K562 (cell line): ENCODE data around the gene MCU. TPM values are rescaled to one million over a fixed set of nuclear protein-coding genes. Genes with fewer than 3 reads are reported as not detected.

ENCODE experiments used
- E2F5 ChIP-seq: sonication (generic); formaldehyde crosslinking; IDR thresholded peaks from 2 replicates; pipeline ENCODE4 v1.8.0; 2022; ENCODE audit warnings: mild to moderate bottlenecking, missing genetic modification reagents
- ELF4 ChIP-seq: fragments of 450-650 bp; formaldehyde crosslinking; IDR thresholded peaks from 2 replicates; pipeline ENCODE4 v1.4.0; 2022; ENCODE audit warnings: missing genetic modification characterization
- ETS1 ChIP-seq: conservative IDR thresholded peaks from 2 replicates; pipeline ENCODE4 v1.6.1; 2011; ENCODE audit warnings: low read depth, mild to moderate bottlenecking, low read length; ENCODE audit not compliant: control insufficient read depth
- HIVEP1 ChIP-seq: fragments of 250-450 bp; sonication (Bioruptor Pico); IDR thresholded peaks from 2 replicates; pipeline ENCODE4 v1.4.0; 2020; ENCODE audit warnings: mild to moderate bottlenecking
- IFI16 ChIP-seq: fragments of 250-450 bp; sonication (Bioruptor Pico); IDR thresholded peaks from 2 replicates; pipeline ENCODE4 v2.1.2; 2022; ENCODE audit warnings: mild to moderate bottlenecking, inconsistent platforms
- MBD2 ChIP-seq: sonication (generic); IDR thresholded peaks from 2 replicates; pipeline ENCODE4 v1.6.1; 2016; ENCODE audit warnings: low read depth, borderline replicate concordance
- NFYB ChIP-seq: IDR thresholded peaks from 2 replicates; pipeline ENCODE4 v1.6.1; 2011; ENCODE audit warnings: mild to moderate bottlenecking, moderate library complexity; ENCODE audit not compliant: insufficient read length; ENCODE audit errors: extremely low read depth
- POLR2AphosphoS5 ChIP-seq: IDR thresholded peaks from 2 replicates; pipeline ENCODE4 v1.6.1; 2011; ENCODE audit warnings: mild to moderate bottlenecking, low read depth, low read length, moderate library complexity; ENCODE audit not compliant: control insufficient read depth, insufficient read depth
- POLR2G ChIP-seq: fragments of 200-400 bp; formaldehyde crosslinking; IDR thresholded peaks from 2 replicates; pipeline ENCODE4 v1.6.1; 2017; ENCODE audit warnings: low read depth, mild to moderate bottlenecking, antibody characterized with exemption, low read length, moderate library complexity
- PTRF ChIP-seq: fragments of 450-650 bp; IDR thresholded peaks from 2 replicates; pipeline ENCODE4 v1.6.1; 2016; ENCODE audit warnings: mild to moderate bottlenecking, missing genetic modification characterization, missing compliant biosample characterization
- SMARCA5 ChIP-seq: fragments of 450-650 bp; IDR thresholded peaks from 2 replicates; pipeline ENCODE4 v1.6.1; 2016
- ZFP36 ChIP-seq: fragments of 150-350 bp; IDR thresholded peaks from 2 replicates; pipeline ENCODE4 v1.6.1; 2018; ENCODE audit warnings: low read length, low read depth; ENCODE audit not compliant: partially characterized antibody
- ZNF121 ChIP-seq: sonication (generic); formaldehyde crosslinking; conservative IDR thresholded peaks from 2 replicates; pipeline ENCODE4 v1.8.0; 2022; ENCODE audit warnings: missing genetic modification reagents
- ZNF589 ChIP-seq: fragments of 200-800 bp; sonication (Bioruptor generic); IDR thresholded peaks from 2 replicates; pipeline ENCODE4 v1.6.1; 2016; ENCODE audit warnings: low read depth, missing genetic modification characterization, missing compliant biosample characterization
- ZNF696 ChIP-seq: fragments of 250-450 bp; sonication (Bioruptor Pico); conservative IDR thresholded peaks from 2 replicates; pipeline ENCODE4 v1.4.0; 2020; ENCODE audit warnings: mild to moderate bottlenecking, moderate library complexity
- ZNF77 ChIP-seq: fragments of 250-450 bp; sonication (Bioruptor Pico); IDR thresholded peaks from 2 replicates; pipeline ENCODE4 v1.5.0; 2020
- polyA plus RNA-seq, 8 experiments: library from polyadenylated mRNA; depleted of rRNA in 4 of 8; stranded (reverse) in 5 of 8; unstranded in 3 of 8; fragments of >200 nt; fragmentation: Nextera tagmentation in 2 of 8; fragmentation: Illumina TruSeq in 1 of 8; extraction: Ambion mirVana in 2 of 8; extraction: Trizol in 1 of 8; gene quantifications; 2 replicates each; pipeline versions ENCODE4 v1.2.1 to v1.2.3, GENCODE V29; 2011 to 2014; ENCODE audit warnings: inconsistent platforms in 1 of 8, missing spikeins in 1 of 8
- total RNA-seq, 7 experiments: library from RNA; depleted of rRNA in 6 of 7; stranded (reverse); fragments of >200 nt in 6 of 7; fragmentation: Illumina TruSeq in 2 of 7; extraction: Trizol in 2 of 7; gene quantifications; 2 replicates each; pipeline versions ENCODE4 v1.2.1 to v1.2.3, GENCODE V29; 2011 to 2021; ENCODE audit warnings: low replicate concordance in 1 of 7
- TF ChIP-seq, protein P1 (sequence below): sonication (generic); formaldehyde crosslinking; IDR thresholded peaks from 2 replicates; pipeline ENCODE4 v1.8.1; 2023; ENCODE audit warnings: mild to moderate bottlenecking, missing genetic modification reagents
- TF ChIP-seq, protein P2 (sequence below): fragments of 250-450 bp; sonication (Bioruptor Pico); IDR thresholded peaks from 2 replicates; pipeline ENCODE4 v1.4.0; 2020
- TF ChIP-seq, protein P3 (sequence below): fragments of 450-650 bp; conservative IDR thresholded peaks from 2 replicates; pipeline ENCODE4 v1.6.1; 2016; ENCODE audit warnings: missing genetic modification characterization, low read depth, mild to moderate bottlenecking, control low read depth, missing compliant biosample characterization
- TF ChIP-seq, protein P4 (sequence below): IDR thresholded peaks from 2 replicates; pipeline ENCODE4 v1.6.1; 2011; ENCODE audit warnings: borderline replicate concordance, low read depth, mild to moderate bottlenecking, moderate library complexity, low read length; ENCODE audit not compliant: insufficient read depth, poor library complexity, severe bottlenecking

Gene MCU
- total and polyA plus RNA-seq, 9 of the 15 experiments (the other 6 are each of a cell fraction or from before 2014, with no cell fraction given) = 8.2 to 88.8 (median 21.3) TPM

DNA sequence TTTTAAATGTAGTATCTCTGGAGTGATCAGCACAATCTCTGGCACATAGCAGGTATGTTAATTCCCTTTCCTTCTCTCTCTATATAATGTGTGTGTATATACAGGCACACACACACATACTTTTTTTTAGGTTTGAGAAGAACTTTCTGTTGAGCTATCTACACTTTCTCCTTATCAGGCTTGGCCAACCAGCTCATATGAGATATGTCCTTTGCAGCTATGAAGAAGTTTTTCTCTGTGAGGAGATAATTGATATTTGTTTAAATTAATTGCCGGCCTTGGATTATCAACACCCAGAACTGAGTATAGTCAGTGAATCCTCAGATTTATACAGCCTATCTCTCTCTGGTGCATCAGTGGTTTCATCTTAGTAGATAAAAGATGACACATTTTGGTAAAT, 2.3 kb upstream of the MCU start (continued):
- TF ChIP-seq, protein P1, sequence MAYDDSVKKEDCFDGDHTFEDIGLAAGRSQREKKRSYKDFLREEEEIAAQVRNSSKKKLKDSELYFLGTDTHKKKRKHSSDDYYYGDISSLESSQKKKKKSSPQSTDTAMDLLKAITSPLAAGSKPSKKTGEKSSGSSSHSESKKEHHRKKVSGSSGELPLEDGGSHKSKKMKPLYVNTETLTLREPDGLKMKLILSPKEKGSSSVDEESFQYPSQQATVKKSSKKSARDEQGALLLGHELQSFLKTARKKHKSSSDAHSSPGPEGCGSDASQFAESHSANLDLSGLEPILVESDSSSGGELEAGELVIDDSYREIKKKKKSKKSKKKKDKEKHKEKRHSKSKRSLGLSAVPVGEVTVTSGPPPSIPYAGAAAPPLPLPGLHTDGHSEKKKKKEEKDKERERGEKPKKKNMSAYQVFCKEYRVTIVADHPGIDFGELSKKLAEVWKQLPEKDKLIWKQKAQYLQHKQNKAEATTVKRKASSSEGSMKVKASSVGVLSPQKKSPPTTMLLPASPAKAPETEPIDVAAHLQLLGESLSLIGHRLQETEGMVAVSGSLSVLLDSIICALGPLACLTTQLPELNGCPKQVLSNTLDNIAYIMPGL (CRISPR knock-in tag) = no peak
- TF ChIP-seq POLR2G (no peak), ZNF696 (CRISPR knock-in tag) (no peak), POLR2AphosphoS5 (no peak), PTRF (tag) (no peak), SMARCA5 (no peak), NFYB (no peak), MBD2 (no peak), E2F5 (CRISPR knock-in tag) (no peak), HIVEP1 (CRISPR knock-in tag) (no peak), IFI16 (CRISPR knock-in tag) (no peak), ELF4 (CRISPR knock-in tag) (no peak), ZFP36 (no peak), ZNF77 (no peak), ETS1 (no peak), ZNF589 (CRISPR knock-in tag) (no peak), ZNF121 (CRISPR knock-in tag) (no peak)
- TF ChIP-seq, protein P2, sequence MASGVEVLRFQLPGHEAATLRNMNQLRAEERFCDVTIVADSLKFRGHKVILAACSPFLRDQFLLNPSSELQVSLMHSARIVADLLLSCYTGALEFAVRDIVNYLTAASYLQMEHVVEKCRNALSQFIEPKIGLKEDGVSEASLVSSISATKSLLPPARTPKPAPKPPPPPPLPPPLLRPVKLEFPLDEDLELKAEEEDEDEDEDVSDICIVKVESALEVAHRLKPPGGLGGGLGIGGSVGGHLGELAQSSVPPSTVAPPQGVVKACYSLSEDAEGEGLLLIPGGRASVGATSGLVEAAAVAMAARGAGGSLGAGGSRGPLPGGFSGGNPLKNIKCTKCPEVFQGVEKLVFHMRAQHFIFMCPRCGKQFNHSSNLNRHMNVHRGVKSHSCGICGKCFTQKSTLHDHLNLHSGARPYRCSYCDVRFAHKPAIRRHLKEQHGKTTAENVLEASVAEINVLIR (CRISPR knock-in tag) = no peak
- TF ChIP-seq, protein P3, sequence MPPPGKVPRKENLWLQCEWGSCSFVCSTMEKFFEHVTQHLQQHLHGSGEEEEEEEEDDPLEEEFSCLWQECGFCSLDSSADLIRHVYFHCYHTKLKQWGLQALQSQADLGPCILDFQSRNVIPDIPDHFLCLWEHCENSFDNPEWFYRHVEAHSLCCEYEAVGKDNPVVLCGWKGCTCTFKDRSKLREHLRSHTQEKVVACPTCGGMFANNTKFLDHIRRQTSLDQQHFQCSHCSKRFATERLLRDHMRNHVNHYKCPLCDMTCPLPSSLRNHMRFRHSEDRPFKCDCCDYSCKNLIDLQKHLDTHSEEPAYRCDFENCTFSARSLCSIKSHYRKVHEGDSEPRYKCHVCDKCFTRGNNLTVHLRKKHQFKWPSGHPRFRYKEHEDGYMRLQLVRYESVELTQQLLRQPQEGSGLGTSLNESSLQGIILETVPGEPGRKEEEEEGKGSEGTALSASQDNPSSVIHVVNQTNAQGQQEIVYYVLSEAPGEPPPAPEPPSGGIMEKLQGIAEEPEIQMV (tag) = no peak
- TF ChIP-seq, protein P4, sequence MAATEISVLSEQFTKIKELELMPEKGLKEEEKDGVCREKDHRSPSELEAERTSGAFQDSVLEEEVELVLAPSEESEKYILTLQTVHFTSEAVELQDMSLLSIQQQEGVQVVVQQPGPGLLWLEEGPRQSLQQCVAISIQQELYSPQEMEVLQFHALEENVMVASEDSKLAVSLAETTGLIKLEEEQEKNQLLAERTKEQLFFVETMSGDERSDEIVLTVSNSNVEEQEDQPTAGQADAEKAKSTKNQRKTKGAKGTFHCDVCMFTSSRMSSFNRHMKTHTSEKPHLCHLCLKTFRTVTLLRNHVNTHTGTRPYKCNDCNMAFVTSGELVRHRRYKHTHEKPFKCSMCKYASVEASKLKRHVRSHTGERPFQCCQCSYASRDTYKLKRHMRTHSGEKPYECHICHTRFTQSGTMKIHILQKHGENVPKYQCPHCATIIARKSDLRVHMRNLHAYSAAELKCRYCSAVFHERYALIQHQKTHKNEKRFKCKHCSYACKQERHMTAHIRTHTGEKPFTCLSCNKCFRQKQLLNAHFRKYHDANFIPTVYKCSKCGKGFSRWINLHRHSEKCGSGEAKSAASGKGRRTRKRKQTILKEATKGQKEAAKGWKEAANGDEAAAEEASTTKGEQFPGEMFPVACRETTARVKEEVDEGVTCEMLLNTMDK = no peak
